ENCODE measurements around the gene BTG3. TPM values are rescaled to one million over a fixed set of nuclear protein-coding genes. Genes with fewer than 3 reads are reported as not detected.

The BTG3 gene
- total RNA-seq, 1 experiment from 2014 or later, result 7.1 TPM

GRCh38 chr21:17554120-17554519 is 58.6 kb downstream of the BTG3 start:
- Histone ChIP-seq H3K9me3 (ENCODE audit: low read length) (no peaks in the 10 kb centered on the region), H3K79me2 (ENCODE audit: low read length) (no peaks in the 10 kb centered on the region), H3K4me2 (ENCODE audit: low read length) (no peak overlapping the region), H3K9ac (ENCODE audit: low read length) (no peak overlapping the region), H4K20me1 (ENCODE audit: low read length) (peaks cover 4% of the 10 kb centered on the region; the same call in 1 of the 2 replicates), H3K27me3 (ENCODE audit: low read length) (no peaks in the 10 kb centered on the region), H3K9me2 (replicated peaks; ENCODE audit: low read length) (no peaks in the 10 kb centered on the region), H2AFZ (ENCODE audit: low read length) (no peak overlapping the region), H3K4me3 (ENCODE audit: low read length) (no peak overlapping the region), H3F3A (ENCODE audit: low read length, unreplicated experiment) (no peaks in the 10 kb centered on the region), H3K27ac (ENCODE audit: low read length) (no peak overlapping the region), H3K36me3 (ENCODE audit: low read depth, low read length) (no peaks in the 10 kb centered on the region), H3K4me1 (ENCODE audit: insufficient read depth, low read length) (peaks cover 8% of the 10 kb centered on the region)
- TF ChIP-seq EZH2phosphoT487 (IDR thresholded peaks at IDR 0.05; ENCODE audit: borderline replicate concordance, low read length) (no peak), EZH2 (IDR thresholded peaks at IDR 0.05; ENCODE audit: low read length, unreplicated experiment) (no peak), CTCF (conservative IDR thresholded peaks at IDR 0.05; ENCODE audit: low read depth, low read length) (no peak)
- POLR2A ChIA-PET (ENCODE audit: unreplicated experiment), result no interaction called here
- BruUV-seq (replicated peaks), result no TSS peak
- DNase-seq, result no peak
- intact Hi-C loops (cut with micrococcal nuclease), result no loop called here
- ATAC-seq, result no peak
- CTCF ChIA-PET, result interaction anchor here (0.5 to 1.1 kb wide), 3 partner anchors 41 to 167 kb away, joined by 4 to 18 read pairs (median 4); no protein-coding TSS in a partner anchor

- no peaks in the 10 kb centered on the region for H3K36me3 ChIP-seq (ENCODE audit: low read depth, low read length)
- no TSS peak for BruUV-seq (replicated peaks)
- no peaks in the 10 kb centered on the region for H3K9me3 ChIP-seq (ENCODE audit: low read length)
- H3K27ac ChIP-seq (ENCODE audit: low read length), result no peak overlapping the region
- peaks cover 4% of the 10 kb centered on the region; the same call in 1 of the 2 replicates for H4K20me1 ChIP-seq (ENCODE audit: low read length)
- no peak overlapping the region for H2AFZ ChIP-seq (ENCODE audit: low read length)
- intact Hi-C loops (cut with micrococcal nuclease), result no loop called here
- H3K27me3 ChIP-seq (ENCODE audit: low read length), result no peaks in the 10 kb centered on the region
- H3K4me1 ChIP-seq (ENCODE audit: insufficient read depth, low read length), result peaks cover 8% of the 10 kb centered on the region
- no peaks in the 10 kb centered on the region for H3K79me2 ChIP-seq (ENCODE audit: low read length)
- ATAC-seq (no peak), DNase-seq (no peak)
- TF ChIP-seq EZH2 (IDR thresholded peaks at IDR 0.05; ENCODE audit: low read length, unreplicated experiment), result no peak
- no peak for TF ChIP-seq EZH2phosphoT487 (IDR thresholded peaks at IDR 0.05; ENCODE audit: borderline replicate concordance, low read length)
- TF ChIP-seq CTCF (conservative IDR thresholded peaks at IDR 0.05; ENCODE audit: low read depth, low read length), result no peak
- H3K4me2 ChIP-seq (ENCODE audit: low read length), result no peak overlapping the region
- ChIA-PET CTCF (no interaction called here), POLR2A (ENCODE audit: unreplicated experiment) (no interaction called here)
- H3K9ac ChIP-seq (ENCODE audit: low read length), result no peak overlapping the region
- no peaks in the 10 kb centered on the region for H3F3A ChIP-seq (ENCODE audit: low read length, unreplicated experiment)
- H3K9me2 ChIP-seq (replicated peaks; ENCODE audit: low read length), result no peaks in the 10 kb centered on the region
- no peak overlapping the region for H3K4me3 ChIP-seq (ENCODE audit: low read length)
Observed at GRCh38 chr21:17552410-17552809, 60.3 kb downstream of the BTG3 start.

GRCh38 chr21:17550671-17551308 is 61.9 kb downstream of the BTG3 start:
- no peaks in the 10 kb centered on the region for H3K27me3 ChIP-seq (ENCODE audit: low read length)
- H3K4me2 ChIP-seq (ENCODE audit: low read length), result no peak overlapping the region
- H3K9me2 ChIP-seq (replicated peaks; ENCODE audit: low read length), result no peaks in the 10 kb centered on the region
- no peak overlapping the region for H2AFZ ChIP-seq (ENCODE audit: low read length)
- no peak for ATAC-seq
- no peaks in the 10 kb centered on the region for H3K79me2 ChIP-seq (ENCODE audit: low read length)
- no peak for DNase-seq
- H3K4me1 ChIP-seq (ENCODE audit: insufficient read depth, low read length), result peaks cover 8% of the 10 kb centered on the region
- H3K9ac ChIP-seq (ENCODE audit: low read length), result no peak overlapping the region
- intact Hi-C loops (cut with micrococcal nuclease), result no loop called here
- no peaks in the 10 kb centered on the region for H3K9me3 ChIP-seq (ENCODE audit: low read length)
- TF ChIP-seq EZH2 (IDR thresholded peaks at IDR 0.05; ENCODE audit: low read length, unreplicated experiment) (no peak), CTCF (conservative IDR thresholded peaks at IDR 0.05; ENCODE audit: low read depth, low read length) (no peak), EZH2phosphoT487 (IDR thresholded peaks at IDR 0.05; ENCODE audit: borderline replicate concordance, low read length) (no peak)
- BruUV-seq (replicated peaks), result no TSS peak
- H3K36me3 ChIP-seq (ENCODE audit: low read depth, low read length), result no peaks in the 10 kb centered on the region
- ChIA-PET POLR2A (ENCODE audit: unreplicated experiment) (no interaction called here), CTCF (no interaction called here)
- no peak overlapping the region for H3K4me3 ChIP-seq (ENCODE audit: low read length)
- H3K27ac ChIP-seq (ENCODE audit: low read length), result no peak overlapping the region
- H4K20me1 ChIP-seq (ENCODE audit: low read length), result peaks cover 4% of the 10 kb centered on the region; the same call in 1 of the 2 replicates
- H3F3A ChIP-seq (ENCODE audit: low read length, unreplicated experiment), result no peaks in the 10 kb centered on the region
